GM23248 (cell line): ENCODE measurements around the gene CSRP3. TPM values are rescaled to one million over a fixed set of nuclear protein-coding genes. Genes with fewer than 3 reads are reported as not detected.

Source experiments
- DNase-seq: peaks from one replicate; pipeline ENCODE4 v3.0.0-alpha.2; 2015
- H2AFZ ChIP-seq: fragments of 200-600 bp; sonication (generic); 2 replicates; pipeline ENCODE4 v1.6.1; 2016; ENCODE audit warnings: antibody characterized with exemption
- H3F3A ChIP-seq: fragments of 200-600 bp; sonication (generic); 2 replicates; pipeline ENCODE4 v1.6.1; 2016; ENCODE audit warnings: mild to moderate bottlenecking, antibody characterized with exemption, mixed run types; ENCODE audit not compliant: insufficient read depth
- H3K27ac ChIP-seq: fragments of 200-600 bp; sonication (generic); 2 replicates; pipeline ENCODE4 v1.5.1; 2016; ENCODE audit warnings: mild to moderate bottlenecking
- H3K27me3 ChIP-seq: fragments of 200-600 bp; sonication (generic); replicated peaks from 2 replicates; pipeline ENCODE4 v1.6.1; 2016; ENCODE audit warnings: mild to moderate bottlenecking; ENCODE audit not compliant: insufficient read depth
- H3K36me3 ChIP-seq: fragments of 200-600 bp; sonication (generic); 2 replicates; pipeline ENCODE4 v1.6.1; 2016; ENCODE audit warnings: low read depth, mild to moderate bottlenecking
- H3K4me1 ChIP-seq: fragments of 200-600 bp; sonication (generic); 2 replicates; pipeline ENCODE4 v1.6.1; 2016; ENCODE audit warnings: mild to moderate bottlenecking; ENCODE audit not compliant: insufficient read depth
- H3K4me2 ChIP-seq: fragments of 200-600 bp; sonication (generic); one replicate; pipeline ENCODE4 v1.6.1; 2016; ENCODE audit warnings: mild to moderate bottlenecking; ENCODE audit not compliant: unreplicated experiment
- H3K4me3 ChIP-seq: fragments of 200-600 bp; sonication (generic); 2 replicates; pipeline ENCODE4 v1.5.1; 2016; ENCODE audit warnings: mild to moderate bottlenecking
- H3K79me2 ChIP-seq: fragments of 200-600 bp; sonication (generic); 2 replicates; pipeline ENCODE4 v1.6.1; 2016; ENCODE audit warnings: mild to moderate bottlenecking; ENCODE audit not compliant: insufficient read depth
- H3K9ac ChIP-seq: fragments of 200-600 bp; sonication (generic); 2 replicates; pipeline ENCODE4 v1.6.1; 2016; ENCODE audit warnings: mild to moderate bottlenecking
- H3K9me2 ChIP-seq: fragments of 200-600 bp; sonication (generic); 2 replicates; pipeline ENCODE4 v1.6.1; 2016; ENCODE audit warnings: mixed run types, mild to moderate bottlenecking, moderate library complexity; ENCODE audit not compliant: insufficient read depth
- H3K9me3 ChIP-seq: fragments of 200-600 bp; sonication (generic); one replicate; pipeline ENCODE4 v1.6.1; 2017; ENCODE audit warnings: low read depth
- H4K20me1 ChIP-seq: fragments of 200-600 bp; sonication (generic); 2 replicates; pipeline ENCODE4 v1.6.0; 2016; ENCODE audit not compliant: insufficient read depth
- EZH2 ChIP-seq: fragments of 200-600 bp; sonication (generic); IDR thresholded peaks from 2 replicates; pipeline ENCODE4 v1.6.1; 2018; ENCODE audit warnings: antibody characterized with exemption, mild to moderate bottlenecking; ENCODE audit not compliant: insufficient read depth, poor library complexity, severe bottlenecking
- EZH2phosphoT487 ChIP-seq: fragments of 200-600 bp; sonication (generic); IDR thresholded peaks from 2 replicates; pipeline ENCODE4 v1.6.1; 2018; ENCODE audit warnings: antibody characterized with exemption, moderate library complexity, mild to moderate bottlenecking, low read depth; ENCODE audit not compliant: insufficient read depth
- WGBS, 2 experiments: methylation state at CpG; one replicate each; pipeline ENCODE4 v1.1.6; 2015 to 2017; ENCODE audit warnings: low lambda C conversion rate in 2 of 2, low coverage in 1 of 2; ENCODE audit errors: missing lambda C conversion rate in 2 of 2; 5-methylcytosine and 5-hydroxymethylcytosine counted together
- in situ Hi-C: fragments of 300-500 bp; cut with MboI; formaldehyde crosslinking; loops from 2 replicates; pipeline ENCODE4 v1.15.0; 2020
- polyA plus RNA-seq: library from polyadenylated mRNA; unstranded; fragments of >200 nt; fragmentation: Nextera tagmentation; extraction: Ambion mirVana; gene quantifications from 2 replicates; pipeline ENCODE4 v1.2.1, GENCODE V29; 2016
- total RNA-seq: library from RNA; depleted of rRNA; stranded (reverse); fragments of >200 nt; shearing (Covaris generic); gene quantifications from 2 replicates; pipeline ENCODE4 v1.2.3, GENCODE V29; 2014

Gene CSRP3
- total and polyA plus RNA-seq, 2 experiments from 2014 or later, result not detected

GRCh38 chr11:19199048-19199447 is 2.7 kb downstream of the CSRP3 start:
- Histone ChIP-seq H3K79me2 (no peaks in the 10 kb centered on the region), H3K27me3 (peaks cover 18% of the 10 kb centered on the region), H3K4me2 (no peak overlapping the region), H3K27ac (no peak overlapping the region), H3K9me2 (no peaks in the 10 kb centered on the region), H3K36me3 (no peaks in the 10 kb centered on the region), H3F3A (no peaks in the 10 kb centered on the region), H3K4me1 (no peaks in the 10 kb centered on the region; the same call in 1 of the 2 replicates), H3K9me3 (no peaks in the 10 kb centered on the region), H4K20me1 (no peaks in the 10 kb centered on the region), H2AFZ (no peak overlapping the region), H3K4me3 (no peak overlapping the region), H3K9ac (no peak overlapping the region)
- DNase-seq, result no peak
- in situ Hi-C loops, result no loop called here
- 65 to 67% methylated on average over 7 of the region's 7 CpGs for WGBS, 2 experiments
- TF ChIP-seq EZH2phosphoT487, result no peak
- no peak for TF ChIP-seq EZH2

- DNase-seq, result no peak
- Histone ChIP-seq H3K27ac (no peak overlapping the region), H3K36me3 (no peaks in the 10 kb centered on the region), H3F3A (no peaks in the 10 kb centered on the region), H3K9me2 (no peaks in the 10 kb centered on the region), H3K27me3 (peaks cover 18% of the 10 kb centered on the region), H2AFZ (no peak overlapping the region), H3K4me2 (no peak overlapping the region), H3K79me2 (no peaks in the 10 kb centered on the region), H3K9me3 (no peaks in the 10 kb centered on the region), H3K4me3 (no peak overlapping the region), H4K20me1 (no peaks in the 10 kb centered on the region), H3K9ac (no peak overlapping the region), H3K4me1 (no peaks in the 10 kb centered on the region; the same call in 1 of the 2 replicates)
- in situ Hi-C loops, result no loop called here
- no peak for TF ChIP-seq EZH2
- TF ChIP-seq EZH2phosphoT487, result no peak
- WGBS, 2 experiments, result 68 to 77% methylated on average over 6 of the region's 6 CpGs
Observed at GRCh38 chr11:19196432-19196831, 5.4 kb downstream of the CSRP3 start.

GRCh38 chr11:19194620-19195308 is 7.0 kb downstream of the CSRP3 start:
- Histone ChIP-seq H3K79me2 (no peaks in the 10 kb centered on the region), H3K4me2 (no peak overlapping the region), H3K4me1 (no peaks in the 10 kb centered on the region), H3K27ac (no peak overlapping the region), H3K9me2 (no peaks in the 10 kb centered on the region), H3K4me3 (no peak overlapping the region), H3K36me3 (no peaks in the 10 kb centered on the region), H4K20me1 (no peaks in the 10 kb centered on the region), H3F3A (no peaks in the 10 kb centered on the region), H3K9ac (no peak overlapping the region), H2AFZ (no peak overlapping the region), H3K9me3 (no peaks in the 10 kb centered on the region), H3K27me3 (peaks cover 9% of the 10 kb centered on the region)
- no peak for DNase-seq
- no peak for TF ChIP-seq EZH2phosphoT487
- TF ChIP-seq EZH2, result no peak
- in situ Hi-C loops, result no loop called here
- 75 to 76% methylated on average over 4 of the region's 4 CpGs for WGBS, 2 experiments

GRCh38 chr11:19193916-19194315 is 7.9 kb downstream of the CSRP3 start:
- TF ChIP-seq EZH2phosphoT487 (no peak), EZH2 (no peak)
- H4K20me1 ChIP-seq, result no peaks in the 10 kb centered on the region
- H2AFZ ChIP-seq, result no peak overlapping the region
- no peak overlapping the region for H3K27ac ChIP-seq
- DNase-seq, result no peak
- H3K9me2 ChIP-seq, result no peaks in the 10 kb centered on the region
- H3K9ac ChIP-seq, result no peak overlapping the region
- no peaks in the 10 kb centered on the region for H3K79me2 ChIP-seq
- WGBS, 2 experiments, result 92% methylated on average over 2 of the region's 2 CpGs
- no peaks in the 10 kb centered on the region for H3K4me1 ChIP-seq
- peaks cover 9% of the 10 kb centered on the region; the same call in 1 of the 2 replicates for H3K27me3 ChIP-seq
- H3K4me2 ChIP-seq, result no peak overlapping the region
- H3K36me3 ChIP-seq, result no peaks in the 10 kb centered on the region
- no peaks in the 10 kb centered on the region for H3F3A ChIP-seq
- in situ Hi-C loops, result no loop called here
- H3K4me3 ChIP-seq, result no peak overlapping the region
- no peaks in the 10 kb centered on the region for H3K9me3 ChIP-seq
